K562 (cell line): ENCODE results near the gene FPGS. TPM values are rescaled to one million over a fixed set of nuclear protein-coding genes. Genes with fewer than 3 reads are reported as not detected.
A peak's percentile ranks its signal among the peaks of the same experiment; 100 is the strongest.

Source experiments
- BRF1 ChIP-seq: IDR thresholded peaks from 3 replicates; pipeline ENCODE4 v1.6.1; 2011; ENCODE audit warnings: borderline replicate concordance, mild to moderate bottlenecking; ENCODE audit not compliant: insufficient read length; ENCODE audit errors: extremely low read depth
- CBX2 ChIP-seq: fragments of 200-600 bp; sonication (generic); IDR thresholded peaks from one replicate; pipeline ENCODE4 v1.6.1; 2012; ENCODE audit warnings: mild to moderate bottlenecking, low read length, inconsistent platforms; ENCODE audit not compliant: insufficient read depth, poor library complexity, severe bottlenecking
- ELF2 ChIP-seq: fragments of 250-450 bp; sonication (Bioruptor Pico); IDR thresholded peaks from 2 replicates; pipeline ENCODE4 v1.5.0; 2021; ENCODE audit warnings: mild to moderate bottlenecking
- EZH2 ChIP-seq: IDR thresholded peaks from 2 replicates; pipeline ENCODE4 v1.6.1; 2012; ENCODE audit warnings: low read depth, mild to moderate bottlenecking, inconsistent platforms, low read length, borderline replicate concordance
- FOXA1 ChIP-seq: fragments of 450-650 bp; IDR thresholded peaks from 2 replicates; pipeline ENCODE4 v1.6.1; 2016; ENCODE audit warnings: mild to moderate bottlenecking, borderline replicate concordance
- FOXJ3 ChIP-seq: sonication (generic); formaldehyde crosslinking; IDR thresholded peaks from 2 replicates; pipeline ENCODE4 v1.4.0; 2020; ENCODE audit warnings: mild to moderate bottlenecking, missing genetic modification reagents
- GTF2E2 ChIP-seq: fragments of 200-800 bp; sonication (Bioruptor generic); IDR thresholded peaks from 2 replicates; pipeline ENCODE4 v1.6.1; 2016; ENCODE audit warnings: missing genetic modification characterization, missing compliant biosample characterization
- HDAC1 ChIP-seq, 2 experiments: fragments of 450-650 bp; IDR thresholded peaks; 2 replicates each; pipeline ENCODE4 v1.6.1; 2016 to 2017; ENCODE audit warnings: inconsistent platforms in 1 of 2, mild to moderate bottlenecking in 1 of 2, moderate library complexity in 1 of 2
- LCOR ChIP-seq: sonication (generic); formaldehyde crosslinking; IDR thresholded peaks from 2 replicates; pipeline ENCODE4 v1.8.0; 2022; ENCODE audit warnings: mild to moderate bottlenecking, missing genetic modification reagents
- MTA1 ChIP-seq: fragments of 450-650 bp; IDR thresholded peaks from 2 replicates; pipeline ENCODE4 v1.6.1; 2017; ENCODE audit warnings: borderline replicate concordance
- NR1H2 ChIP-seq: sonication (generic); formaldehyde crosslinking; IDR thresholded peaks from 2 replicates; pipeline ENCODE4 v1.4.0; 2020; ENCODE audit warnings: mild to moderate bottlenecking, missing genetic modification reagents
- NR2C1 ChIP-seq, 2 experiments: fragments of 450-650 bp; IDR thresholded peaks; 2 replicates each; pipeline ENCODE4 v1.6.1; 2017; ENCODE audit warnings: mild to moderate bottlenecking in 2 of 2, antibody characterized with exemption in 1 of 2, inconsistent platforms in 1 of 2, missing compliant biosample characterization in 1 of 2, missing genetic modification characterization in 1 of 2
- POU5F1 ChIP-seq: fragments of 150-350 bp; IDR thresholded peaks from 2 replicates; pipeline ENCODE4 v1.6.1; 2014; ENCODE audit warnings: borderline replicate concordance, low read length, low read depth, mild to moderate bottlenecking; ENCODE audit not compliant: partially characterized antibody
- RAD51 ChIP-seq: fragments of 450-650 bp; IDR thresholded peaks from 2 replicates; pipeline ENCODE4 v1.7.1; 2016; ENCODE audit warnings: low read depth, mild to moderate bottlenecking, borderline replicate concordance
- SOX6 ChIP-seq: fragments of 450-650 bp; IDR thresholded peaks from 2 replicates; pipeline ENCODE4 v1.6.1; 2014; ENCODE audit warnings: mild to moderate bottlenecking
- ZNF140 ChIP-seq: fragments of 250-450 bp; sonication (Bioruptor Pico); IDR thresholded peaks from 2 replicates; pipeline ENCODE4 v1.8.0; 2021; ENCODE audit warnings: moderate library complexity, mild to moderate bottlenecking, inconsistent platforms
- ZNF311 ChIP-seq: fragments of 250-450 bp; sonication (Bioruptor Pico); IDR thresholded peaks from 2 replicates; pipeline ENCODE4 v1.4.0; 2020; ENCODE audit warnings: mild to moderate bottlenecking, moderate library complexity
- ZNF507 ChIP-seq: conservative IDR thresholded peaks from 2 replicates; pipeline ENCODE4 v1.6.1; 2017; ENCODE audit warnings: missing genetic modification characterization, missing compliant biosample characterization
- ZNF75A ChIP-seq: fragments of 450-650 bp; formaldehyde crosslinking; IDR thresholded peaks from 2 replicates; pipeline ENCODE4 v1.4.0; 2020; ENCODE audit warnings: mild to moderate bottlenecking
- polyA plus RNA-seq, 8 experiments: library from polyadenylated mRNA; depleted of rRNA in 4 of 8; stranded (reverse) in 5 of 8; unstranded in 3 of 8; fragments of >200 nt; fragmentation: Nextera tagmentation in 2 of 8; fragmentation: Illumina TruSeq in 1 of 8; extraction: Ambion mirVana in 2 of 8; extraction: Trizol in 1 of 8; gene quantifications; 2 replicates each; pipeline versions ENCODE4 v1.2.1 to v1.2.3, GENCODE V29; 2011 to 2014; ENCODE audit warnings: inconsistent platforms in 1 of 8, missing spikeins in 1 of 8
- total RNA-seq, 7 experiments: library from RNA; depleted of rRNA in 6 of 7; stranded (reverse); fragments of >200 nt in 6 of 7; fragmentation: Illumina TruSeq in 2 of 7; extraction: Trizol in 2 of 7; gene quantifications; 2 replicates each; pipeline versions ENCODE4 v1.2.1 to v1.2.3, GENCODE V29; 2011 to 2021; ENCODE audit warnings: low replicate concordance in 1 of 7
- TF ChIP-seq, protein P1 (sequence below): fragments of 450-650 bp; IDR thresholded peaks from 2 replicates; pipeline ENCODE4 v1.6.1; 2016; ENCODE audit warnings: missing biosample characterization, missing genetic modification characterization
- TF ChIP-seq, protein P2 (sequence below), 2 experiments: fragments of 250-450 bp in 1 of 2; fragments of 450-650 bp in 1 of 2; sonication (Bioruptor Pico) in 1 of 2; IDR thresholded peaks; 2 replicates each; pipeline versions ENCODE4 v1.6.1 to v1.8.0; 2016 to 2021; ENCODE audit warnings: mild to moderate bottlenecking in 2 of 2, moderate library complexity in 2 of 2, missing compliant biosample characterization in 1 of 2, missing genetic modification characterization in 1 of 2
- TF ChIP-seq, protein P3 (sequence below): sonication (generic); formaldehyde crosslinking; IDR thresholded peaks from 2 replicates; pipeline ENCODE4 v1.8.0; 2022; ENCODE audit warnings: mild to moderate bottlenecking, missing genetic modification reagents, borderline replicate concordance

The FPGS gene
- total and polyA plus RNA-seq, 9 of the 15 experiments (the other 6 are each of a cell fraction or from before 2014, with no cell fraction given) = 0.84 to 86.4 (median 59.2) TPM

DNA sequence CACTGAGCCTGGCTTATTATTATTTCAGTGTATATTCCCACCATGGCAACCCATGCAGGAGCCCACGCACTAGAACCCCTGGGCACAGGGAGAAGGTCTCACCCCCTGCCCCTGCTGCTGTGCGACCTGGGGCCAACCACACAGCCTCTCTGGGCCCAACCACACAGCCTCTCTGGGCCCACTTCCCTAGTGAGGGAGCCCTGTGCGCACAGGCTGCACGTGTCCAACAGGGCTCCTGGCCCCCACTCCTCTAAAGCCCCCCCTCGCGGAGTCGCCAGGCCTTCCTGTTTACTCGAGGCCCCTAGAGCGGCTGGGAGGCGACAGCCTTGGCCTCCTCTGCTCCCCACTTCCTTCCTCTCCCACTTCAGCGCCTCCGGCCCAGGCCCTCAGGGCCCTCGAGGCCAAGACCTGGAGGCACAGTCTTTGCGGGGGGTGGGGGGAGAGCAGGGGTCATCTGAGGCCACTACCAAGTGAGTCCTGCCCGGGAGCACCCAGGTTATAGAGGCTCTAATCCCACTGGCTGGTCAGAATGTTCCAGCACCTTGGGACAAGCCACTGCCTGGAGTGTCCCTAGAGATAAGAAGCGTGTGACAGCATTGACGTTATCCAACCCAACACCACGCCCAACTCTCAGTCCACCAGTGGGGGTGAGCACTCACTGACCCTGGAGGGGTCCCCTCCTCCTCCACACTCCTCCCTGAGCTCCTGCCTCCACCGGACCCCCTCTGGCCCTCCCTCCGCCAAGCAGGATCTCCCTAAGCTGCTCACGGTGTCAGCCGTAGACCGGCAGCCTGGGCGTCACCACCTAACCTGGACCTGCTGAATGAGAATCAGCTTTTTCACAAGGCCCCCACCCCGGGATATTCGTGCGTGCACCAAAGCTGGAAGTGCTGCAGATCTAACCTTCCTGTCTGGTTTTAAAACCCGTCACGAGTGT lies 59.7 kb downstream of the FPGS start (continued):
- TF ChIP-seq, protein P1, sequence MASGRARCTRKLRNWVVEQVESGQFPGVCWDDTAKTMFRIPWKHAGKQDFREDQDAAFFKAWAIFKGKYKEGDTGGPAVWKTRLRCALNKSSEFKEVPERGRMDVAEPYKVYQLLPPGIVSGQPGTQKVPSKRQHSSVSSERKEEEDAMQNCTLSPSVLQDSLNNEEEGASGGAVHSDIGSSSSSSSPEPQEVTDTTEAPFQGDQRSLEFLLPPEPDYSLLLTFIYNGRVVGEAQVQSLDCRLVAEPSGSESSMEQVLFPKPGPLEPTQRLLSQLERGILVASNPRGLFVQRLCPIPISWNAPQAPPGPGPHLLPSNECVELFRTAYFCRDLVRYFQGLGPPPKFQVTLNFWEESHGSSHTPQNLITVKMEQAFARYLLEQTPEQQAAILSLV = 0 out of 2 replicates have a peak, but pooled peaks have one; percentile 38
- TF ChIP-seq ZNF507 (tag) = no peak
- TF ChIP-seq GTF2E2 = peak; percentile 63; the same call in 1 of the 2 replicates
- TF ChIP-seq, protein P2, sequence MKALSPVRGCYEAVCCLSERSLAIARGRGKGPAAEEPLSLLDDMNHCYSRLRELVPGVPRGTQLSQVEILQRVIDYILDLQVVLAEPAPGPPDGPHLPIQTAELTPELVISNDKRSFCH (CRISPR knock-in tag; IDR thresholded peaks at IDR 0.05) = no peak
- TF ChIP-seq, protein P2 (tag; IDR thresholded peaks at IDR 0.05) = peak; percentile 90
- no peak for TF ChIP-seq ZNF140 (CRISPR knock-in tag)
- peak in 1 of 2 experiments; percentile 85; a peak in 1 of 4 replicates for TF ChIP-seq HDAC1 (IDR thresholded peaks at IDR 0.05)
- no peak for TF ChIP-seq EZH2
- TF ChIP-seq RAD51 = peak; percentile 53; the same call in 1 of the 2 replicates
- no peak for TF ChIP-seq POU5F1
- TF ChIP-seq NR2C1 (IDR thresholded peaks at IDR 0.05) = no peak
- peak; percentile 83 for TF ChIP-seq NR2C1 (tag; IDR thresholded peaks at IDR 0.05)
- TF ChIP-seq, protein P3, sequence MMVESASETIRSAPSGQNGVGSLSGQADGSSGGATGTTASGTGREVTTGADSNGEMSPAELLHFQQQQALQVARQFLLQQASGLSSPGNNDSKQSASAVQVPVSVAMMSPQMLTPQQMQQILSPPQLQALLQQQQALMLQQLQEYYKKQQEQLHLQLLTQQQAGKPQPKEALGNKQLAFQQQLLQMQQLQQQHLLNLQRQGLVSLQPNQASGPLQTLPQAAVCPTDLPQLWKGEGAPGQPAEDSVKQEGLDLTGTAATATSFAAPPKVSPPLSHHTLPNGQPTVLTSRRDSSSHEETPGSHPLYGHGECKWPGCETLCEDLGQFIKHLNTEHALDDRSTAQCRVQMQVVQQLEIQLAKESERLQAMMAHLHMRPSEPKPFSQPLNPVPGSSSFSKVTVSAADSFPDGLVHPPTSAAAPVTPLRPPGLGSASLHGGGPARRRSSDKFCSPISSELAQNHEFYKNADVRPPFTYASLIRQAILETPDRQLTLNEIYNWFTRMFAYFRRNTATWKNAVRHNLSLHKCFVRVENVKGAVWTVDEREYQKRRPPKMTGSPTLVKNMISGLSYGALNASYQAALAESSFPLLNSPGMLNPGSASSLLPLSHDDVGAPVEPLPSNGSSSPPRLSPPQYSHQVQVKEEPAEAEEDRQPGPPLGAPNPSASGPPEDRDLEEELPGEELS (CRISPR knock-in tag) = peak; percentile 72; the same call in 1 of the 2 replicates
- TF ChIP-seq LCOR (CRISPR knock-in tag) = peak; percentile 90
- no peak for TF ChIP-seq FOXA1
- TF ChIP-seq ELF2 (CRISPR knock-in tag) = peak; percentile 65; the same call in 1 of the 2 replicates
- TF ChIP-seq CBX2 = no peak
- TF ChIP-seq MTA1 = peak; percentile 82
- peak; percentile 8 for TF ChIP-seq ZNF311 (CRISPR knock-in tag)
- TF ChIP-seq FOXJ3 (CRISPR knock-in tag) = no peak
- TF ChIP-seq BRF1 = no peak
- TF ChIP-seq ZNF75A (CRISPR knock-in tag) = no peak
- peak; percentile 84; the same call in 1 of the 2 replicates for TF ChIP-seq SOX6
- no peak; the same call in 1 of the 2 replicates for TF ChIP-seq NR1H2 (CRISPR knock-in tag)
